Natural killer cell (primary cell): Measurements from ENCODE around the gene AP3S2. TPM values are rescaled to one million over a fixed set of nuclear protein-coding genes. Genes with fewer than 3 reads are reported as not detected.

ENCODE experiments used
- ATAC-seq, 3 donors: fragments of 150-1000 bp in 2 of 3; fragments of 200-7000 bp in 1 of 3; cut with Tn5 transposase; 1 replicate in 1 of 3; 2 replicates in 2 of 3; pipeline ENCODE4 v1.10.0; 2021; ENCODE audit warnings: mild to moderate bottlenecking in 2 of 3, moderate library complexity in 2 of 3
- DNase-seq, 2 donors: peaks; one replicate each; pipeline versions ENCODE4 v3.0.0 to v3.0.0-alpha.2; 2013 to 2021; ENCODE audit warnings: mixed read lengths in 1 of 2
- H3K27ac ChIP-seq: one replicate; pipeline ENCODE4 v1.5.1; 2013; ENCODE audit warnings: mild to moderate bottlenecking, low read length
- H3K27me3 ChIP-seq: one replicate; pipeline ENCODE4 v1.6.1; 2013; ENCODE audit warnings: low read length; ENCODE audit not compliant: control insufficient read depth, insufficient read depth
- H3K36me3 ChIP-seq: one replicate; pipeline ENCODE4 v1.6.1; 2013; ENCODE audit warnings: low read length; ENCODE audit not compliant: control insufficient read depth, insufficient read depth
- H3K4me1 ChIP-seq: one replicate; pipeline ENCODE4 v1.6.1; 2013; ENCODE audit warnings: low read length; ENCODE audit not compliant: control insufficient read depth, insufficient read depth
- H3K4me3 ChIP-seq: one replicate; pipeline ENCODE4 v1.5.1; 2013; ENCODE audit warnings: low read length
- H3K9me3 ChIP-seq: one replicate; pipeline ENCODE4 v1.6.1; 2013; ENCODE audit warnings: low read length; ENCODE audit not compliant: control insufficient read depth, insufficient read depth
- H3K27ac Mint-ChIP-seq, 2 donors: one replicate each; pipeline ENCODE4 v1.8.0; 2022; ENCODE audit warnings: mild to moderate bottlenecking in 2 of 2, mixed read lengths in 2 of 2, moderate library complexity in 1 of 2
- H3K27me3 Mint-ChIP-seq, 2 donors: one replicate each; pipeline ENCODE4 v1.8.0; 2022; ENCODE audit warnings: low read depth in 2 of 2, mixed read lengths in 2 of 2
- H3K36me3 Mint-ChIP-seq: one replicate; pipeline ENCODE4 v1.8.0; 2022; ENCODE audit warnings: mixed read lengths
- H3K4me1 Mint-ChIP-seq, 2 donors: one replicate each; pipeline ENCODE4 v1.8.0; 2022; ENCODE audit warnings: mixed read lengths in 2 of 2
- H3K4me3 Mint-ChIP-seq: one replicate; pipeline ENCODE4 v1.8.0; 2022; ENCODE audit warnings: mild to moderate bottlenecking, moderate library complexity, mixed read lengths
- H3K9me3 Mint-ChIP-seq, 2 donors: one replicate each; pipeline ENCODE4 v1.8.0; 2022; ENCODE audit warnings: mixed read lengths in 2 of 2
- CTCF ChIP-seq: fragments of 200-600 bp; IDR thresholded peaks from one replicate; pipeline ENCODE4 v1.8.0; 2022; ENCODE audit warnings: antibody characterized with exemption
- WGBS: methylation state at CpG from one replicate; pipeline ENCODE4 v1.1.7; 2013; ENCODE audit warnings: missing lambda C conversion rate; ENCODE audit not compliant: insufficient coverage; 5-methylcytosine and 5-hydroxymethylcytosine counted together
- intact Hi-C: fragments of 100-400 bp; cut with micrococcal nuclease; formaldehyde crosslinking; loops from one replicate; pipeline ENCODE4 v1.14.2; 2022
- total RNA-seq, 4 donors: library from RNA; stranded (reverse); fragments of 120-200 nt in 1 of 4; gene quantifications; one replicate each; pipeline versions ENCODE4 v1.2.3 to v1.2.4, GENCODE V29; 2013 to 2022

Gene AP3S2
- total RNA-seq, 3 donors from 2014 or later (not counting 1 experiment from before 2014, with no cell fraction given) = 28.4 to 38.2 (median 36.8) TPM

- H3K9me3 Mint-ChIP-seq = no peaks in the 10 kb centered on the region
- peak within 1 kb of the TSS in 1 of 2 donors; percentile 84 for H3K27ac Mint-ChIP-seq
- H3K4me3 ChIP-seq = peak within 1 kb of the TSS; percentile 27
- H3K27me3 Mint-ChIP-seq = peaks cover 10 to 14% of the 10 kb centered on the region in 2 donors
- DNase-seq (peak in 1 of 2 donors; percentile 35), ATAC-seq (peak; percentile 55 to 81 (median 80))
- WGBS = 14% methylated on average over 56 of the region's 57 CpGs
- intact Hi-C loops = loop anchor here (5.0 kb wide), 1 partner anchor 159 kb away; no protein-coding TSS in a partner anchor
- TF ChIP-seq CTCF = no peak
- H3K27ac ChIP-seq = no peak within 1 kb of the TSS
- H3K4me1 Mint-ChIP-seq = peaks cover 0 to 12% of the 10 kb centered on the region in 2 donors
- peaks cover 13% of the 10 kb centered on the region for H3K27me3 ChIP-seq
- H3K4me1 ChIP-seq = peaks cover 10% of the 10 kb centered on the region
- H3K9me3 ChIP-seq = no peaks in the 10 kb centered on the region
- no peaks in the 10 kb centered on the region for H3K36me3 ChIP-seq
- H3K36me3 Mint-ChIP-seq = no peaks in the 10 kb centered on the region
- H3K4me3 Mint-ChIP-seq = peak within 1 kb of the TSS; percentile 70
These were observed 19.0 kb upstream of the AP3S2 start, which contains the start of gene ARPIN for GRCh38 chr15:89912674-89913396. Gene ARPIN (minus strand): TSS chr15:89912952. CDS start chr15:89912835, 117 bp downstream.

- peaks cover 10% of the 10 kb centered on the region for H3K4me1 ChIP-seq
- DNase-seq (no peak), ATAC-seq (peak in 2 of 3 donors; percentile 29 to 68)
- TF ChIP-seq CTCF = no peak
- Mint-ChIP-seq H3K4me1 (peaks cover 0 to 12% of the 10 kb centered on the region in 2 donors), H3K36me3 (no peaks in the 10 kb centered on the region), H3K27ac (peak overlapping the region in 1 of 2 donors; percentile 84), H3K4me3 (peak overlapping the region; percentile 29), H3K27me3 (peaks cover 10 to 14% of the 10 kb centered on the region in 2 donors), H3K9me3 (no peaks in the 10 kb centered on the region)
- H3K36me3 ChIP-seq = no peaks in the 10 kb centered on the region
- intact Hi-C loops = loop anchor here (5.0 kb wide), 1 partner anchor 160 kb away; no protein-coding TSS in a partner anchor
- H3K9me3 ChIP-seq = no peaks in the 10 kb centered on the region
- H3K4me3 ChIP-seq = peak overlapping the region; percentile 3
- no peak overlapping the region for H3K27ac ChIP-seq
- 20% methylated on average over 36 of the region's 36 CpGs for whole genome bisulfite sequencing
- H3K27me3 ChIP-seq = peaks cover 13% of the 10 kb centered on the region
These were observed 18.4 kb upstream of the AP3S2 start for GRCh38 chr15:89912145-89912673.

- Mint-ChIP-seq H3K9me3 (no peaks in the 10 kb centered on the region), H3K27ac (no peak overlapping the region), H3K36me3 (no peaks in the 10 kb centered on the region), H3K27me3 (peaks cover 8 to 14% of the 10 kb centered on the region in 2 donors), H3K4me3 (peak overlapping the region; percentile 60), H3K4me1 (peaks cover 0 to 12% of the 10 kb centered on the region in 2 donors)
- no peak overlapping the region for H3K27ac ChIP-seq
- no peak for TF ChIP-seq CTCF
- intact Hi-C loops = loop anchor here (5.0 kb wide), 1 partner anchor 161 kb away; no protein-coding TSS in a partner anchor
- H3K4me1 ChIP-seq = peaks cover 10% of the 10 kb centered on the region
- H3K4me3 ChIP-seq = no peak overlapping the region
- H3K36me3 ChIP-seq = no peaks in the 10 kb centered on the region
- WGBS = 54% methylated on average over 6 of the region's 6 CpGs
- DNase-seq = no peak
- no peaks in the 10 kb centered on the region for H3K9me3 ChIP-seq
- H3K27me3 ChIP-seq = peaks cover 13% of the 10 kb centered on the region
- ATAC-seq = no peak
These were observed 17.3 kb upstream of the AP3S2 start for GRCh38 chr15:89910891-89911626.
